ENCODE measurements around the gene UCHL5. TPM values are rescaled to one million over a fixed set of nuclear protein-coding genes. Genes with fewer than 3 reads are reported as not detected.

The UCHL5 gene
- 37.0 and 49.3 TPM in 2 replicates for total RNA-seq (2021)
- Bru-seq, nascent RNA: percentile 89 among the genes with signal in this experiment
- BruChase-seq, experiment 1, labeled RNA remaining after a 2-hour chase: percentile 90 among the genes with signal in this experiment
- BruChase-seq, experiment 2, labeled RNA remaining after a 6-hour chase: percentile 81 among the genes with signal in this experiment
- long read RNA-seq, full-length matches to known transcripts: 59 of 105 reads
- long read RNA-seq, partial matches to known transcripts: 11 of 105 reads
- long read RNA-seq, other reads (novel, unspliced or antisense): 35 of 105 reads

GRCh38 chr1:193059282-193060114 lies at the start of gene UCHL5, which contains the start of gene RO60:
Gene UCHL5, minus strand, starts transcription at chr1:193059360. Its CDS starts 100 bp downstream, at chr1:193059260.
Gene RO60, plus strand, starts transcription at chr1:193059612. Its CDS starts 9,443 bp downstream, at chr1:193069055.
- no peaks in the 10 kb centered on the region for H3K9me2 ChIP-seq (ENCODE audit: insufficient read depth)
- H3K27me3 ChIP-seq (ENCODE audit: insufficient read depth, low read depth): no peaks in the 10 kb centered on the region
- BruUV-seq (replicated peaks): TSS peak; percentile 57
- H2AFZ ChIP-seq: peak within 1 kb of the TSS; percentile 95
- H4K20me1 ChIP-seq (ENCODE audit: insufficient read depth): peaks cover 8% of the 10 kb centered on the region; the same call in 1 of the 2 replicates
- H3K79me2 ChIP-seq (ENCODE audit: low read depth): peaks cover 89% of the 10 kb centered on the region
- H3K4me2 ChIP-seq: peak within 1 kb of the TSS; percentile 91
- no peaks in the 10 kb centered on the region for H3K9me3 ChIP-seq (ENCODE audit: insufficient read depth, low read depth)
- ChIA-PET POLR2A (ENCODE audit: unreplicated experiment) (interaction anchor here (1.1 kb wide), 1 partner anchor 45 kb away, joined by 5 read pairs; the partner anchor contains the start of gene GLRX2), CTCF (no interaction called here)
- H3K4me1 ChIP-seq (replicated peaks; ENCODE audit: insufficient read depth): peaks cover 23% of the 10 kb centered on the region
- no peak for TF ChIP-seq CTCF (conservative IDR thresholded peaks at IDR 0.05)
- no peak for TF ChIP-seq EZH2 (IDR thresholded peaks at IDR 0.05; ENCODE audit: low read depth)
- peak within 1 kb of the TSS; percentile 92 for H3K27ac ChIP-seq
- peaks cover 13% of the 10 kb centered on the region; the same call in 1 of the 2 replicates for H3K36me3 ChIP-seq (ENCODE audit: low read depth)
- H3K4me3 ChIP-seq: peak within 1 kb of the TSS; percentile 78
- DNase-seq: peak; percentile 96
- intact Hi-C loops (cut with micrococcal nuclease; ENCODE audit: unreplicated experiment): loop anchor here (1.0 kb wide), 2 partner anchors 46 to 62 kb away; partner anchors contain the start of gene GLRX2
- peaks cover 18% of the 10 kb centered on the region for H3F3A ChIP-seq (ENCODE audit: insufficient read depth, low read depth)

- no peak for DNase-seq
- TF ChIP-seq CTCF (conservative IDR thresholded peaks at IDR 0.05): no peak
- TF ChIP-seq EZH2 (IDR thresholded peaks at IDR 0.05; ENCODE audit: low read depth): no peak
- BruUV-seq (replicated peaks): no TSS peak
- Histone ChIP-seq H3K27me3 (ENCODE audit: insufficient read depth, low read depth) (no peaks in the 10 kb centered on the region), H3K79me2 (ENCODE audit: low read depth) (peaks cover 8% of the 10 kb centered on the region), H2AFZ (no peak overlapping the region), H3F3A (ENCODE audit: insufficient read depth, low read depth) (peaks cover 29% of the 10 kb centered on the region), H3K4me3 (no peak overlapping the region), H3K4me1 (replicated peaks; ENCODE audit: insufficient read depth) (peaks cover 36% of the 10 kb centered on the region), H3K36me3 (ENCODE audit: low read depth) (no peaks in the 10 kb centered on the region), H3K27ac (no peak overlapping the region), H3K9me2 (ENCODE audit: insufficient read depth) (no peaks in the 10 kb centered on the region), H3K9me3 (ENCODE audit: insufficient read depth, low read depth) (no peaks in the 10 kb centered on the region), H4K20me1 (ENCODE audit: insufficient read depth) (no peaks in the 10 kb centered on the region), H3K4me2 (no peak overlapping the region)
- POLR2A ChIA-PET (ENCODE audit: unreplicated experiment): no interaction called here
- CTCF ChIA-PET: no interaction called here
- intact Hi-C loops (cut with micrococcal nuclease; ENCODE audit: unreplicated experiment): no loop called here
These were observed 49.3 kb upstream of the UCHL5 start for GRCh38 chr1:193108471-193108870.

GRCh38 chr1:193105821-193106177 lies 46.6 kb upstream of the UCHL5 start:
- peaks cover 33% of the 10 kb centered on the region for H3K79me2 ChIP-seq (ENCODE audit: low read depth)
- peak overlapping the region; percentile 76 for H3K27ac ChIP-seq
- peak overlapping the region; percentile 59; the same call in 1 of the 2 replicates for H3K4me3 ChIP-seq
- H3K36me3 ChIP-seq (ENCODE audit: low read depth): no peaks in the 10 kb centered on the region
- peaks cover 18% of the 10 kb centered on the region for H3K4me1 ChIP-seq (replicated peaks; ENCODE audit: insufficient read depth)
- H3K4me2 ChIP-seq: peak overlapping the region; percentile 81
- no peaks in the 10 kb centered on the region for H3K9me2 ChIP-seq (ENCODE audit: insufficient read depth)
- no peaks in the 10 kb centered on the region for H4K20me1 ChIP-seq (ENCODE audit: insufficient read depth)
- H3F3A ChIP-seq (ENCODE audit: insufficient read depth, low read depth): peaks cover 22% of the 10 kb centered on the region
- CTCF ChIA-PET: interaction anchor here (0.7 to 1.0 kb wide), 2 partner anchors 13 to 16 kb away, joined by 4 read pairs; partner anchors contain the start of gene CDC73
- TF ChIP-seq EZH2 (IDR thresholded peaks at IDR 0.05; ENCODE audit: low read depth) (no peak), CTCF (conservative IDR thresholded peaks at IDR 0.05) (no peak)
- no peaks in the 10 kb centered on the region for H3K27me3 ChIP-seq (ENCODE audit: insufficient read depth, low read depth)
- BruUV-seq (replicated peaks): TSS peak; percentile 94
- intact Hi-C loops (cut with micrococcal nuclease; ENCODE audit: unreplicated experiment): loop anchor here (1.0 kb wide), 2 partner anchors 16 to 46 kb away; partner anchors contain the start of genes RO60 and UCHL5
- H2AFZ ChIP-seq: peak overlapping the region; percentile 77
- POLR2A ChIA-PET (ENCODE audit: unreplicated experiment): interaction anchor here (0.5 to 1.5 kb wide), 3 partner anchors 21 to 48 kb away, joined by 3 to 18 read pairs (median 5); partner anchors contain the start of genes RO60 and UCHL5
- no peak for DNase-seq
- H3K9me3 ChIP-seq (ENCODE audit: insufficient read depth, low read depth): no peaks in the 10 kb centered on the region
